Neuron (in vitro differentiated cells): ENCODE data around the gene GPR45.
"Not testable (repeated sequence)": the region's sequence is repeated elsewhere in the genome, so short reads cannot be mapped to it uniquely, and the experiment has no call there.

Experiments
- H2AFZ ChIP-seq: one replicate; pipeline ENCODE4 v1.6.1; 2013; ENCODE audit warnings: low read depth, mild to moderate bottlenecking, inconsistent platforms, low read length, moderate library complexity
- H3K27me3 ChIP-seq: one replicate; pipeline ENCODE4 v1.6.1; 2013; ENCODE audit warnings: low read length; ENCODE audit not compliant: insufficient read depth
- H3K36me3 ChIP-seq: one replicate; pipeline ENCODE4 v1.6.1; 2013; ENCODE audit warnings: low read length; ENCODE audit not compliant: insufficient read depth
- H3K4me1 ChIP-seq: one replicate; pipeline ENCODE4 v1.6.1; 2013; ENCODE audit warnings: low read length; ENCODE audit not compliant: insufficient read depth
- H3K4me3 ChIP-seq: 2 replicates; pipeline ENCODE4 v1.5.1; 2013; ENCODE audit warnings: mild to moderate bottlenecking, low read length, moderate library complexity
- H3K9me3 ChIP-seq: one replicate; pipeline ENCODE4 v1.6.1; 2013; ENCODE audit warnings: low read length

The GPR45 gene

GRCh38 chr2:105242286-105242993, 897 bp downstream of the GPR45 start:
- H3K4me1 ChIP-seq, result peaks cover 4% of the 10 kb centered on the region
- H3K27me3 ChIP-seq, result no peaks in the 10 kb centered on the region
- H3K36me3 ChIP-seq, result no peaks in the 10 kb centered on the region
- H3K4me3 ChIP-seq, result no peak overlapping the region
- peaks cover 7% of the 10 kb centered on the region for H3K9me3 ChIP-seq
- H2AFZ ChIP-seq, result no peak overlapping the region

- H2AFZ ChIP-seq, result no peak overlapping the region
- no peaks in the 10 kb centered on the region for H3K36me3 ChIP-seq
- H3K9me3 ChIP-seq, result peaks cover 7% of the 10 kb centered on the region
- H3K4me3 ChIP-seq, result no peak overlapping the region
- H3K4me1 ChIP-seq, result peaks cover 4% of the 10 kb centered on the region
- H3K27me3 ChIP-seq, result no peaks in the 10 kb centered on the region
Observed at GRCh38 chr2:105243961-105244360, 2.4 kb downstream of the GPR45 start.

GRCh38 chr2:105244451-105244850, 2.9 kb downstream of the GPR45 start:
- Histone ChIP-seq H3K36me3 (no peaks in the 10 kb centered on the region), H3K4me3 (no peak overlapping the region), H2AFZ (no peak overlapping the region), H3K9me3 (peaks cover 7% of the 10 kb centered on the region), H3K4me1 (peaks cover 4% of the 10 kb centered on the region), H3K27me3 (no peaks in the 10 kb centered on the region)

- Histone ChIP-seq H3K27me3 (no peaks in the 10 kb centered on the region), H3K9me3 (no peaks in the 10 kb centered on the region), H3K36me3 (no peaks in the 10 kb centered on the region), H2AFZ (no peak overlapping the region), H3K4me3 (no peak overlapping the region), H3K4me1 (no peaks in the 10 kb centered on the region)
Observed at GRCh38 chr2:105248316-105249070, 7.0 kb downstream of the GPR45 start.

GRCh38 chr2:105249181-105249580, 7.6 kb downstream of the GPR45 start:
- no peaks in the 10 kb centered on the region for H3K4me1 ChIP-seq
- H2AFZ ChIP-seq, result no peak overlapping the region
- no peaks in the 10 kb centered on the region for H3K27me3 ChIP-seq
- no peaks in the 10 kb centered on the region for H3K36me3 ChIP-seq
- no peaks in the 10 kb centered on the region for H3K9me3 ChIP-seq
- no peak overlapping the region for H3K4me3 ChIP-seq

- no peaks in the 10 kb centered on the region for H3K4me1 ChIP-seq
- no peaks in the 10 kb centered on the region for H3K27me3 ChIP-seq
- peaks cover 2% of the 10 kb centered on the region for H3K9me3 ChIP-seq
- no peaks in the 10 kb centered on the region for H3K36me3 ChIP-seq
- no peak overlapping the region for H2AFZ ChIP-seq
- H3K4me3 ChIP-seq, result no peak overlapping the region
Observed at GRCh38 chr2:105249891-105250290, 8.3 kb downstream of the GPR45 start.

GRCh38 chr2:105251016-105251648, 9.6 kb downstream of the GPR45 start:
- not testable (repeated sequence) for H3K36me3 ChIP-seq

GRCh38 chr2:105252271-105252670, 10.7 kb downstream of the GPR45 start:
- Histone ChIP-seq H3K4me3 (no peak overlapping the region), H2AFZ (no peak overlapping the region), H3K36me3 (no peaks in the 10 kb centered on the region), H3K9me3 (peaks cover 2% of the 10 kb centered on the region), H3K27me3 (no peaks in the 10 kb centered on the region), H3K4me1 (no peaks in the 10 kb centered on the region)

More at GRCh38 chr2:105251016-105251648, 9.6 kb downstream of the GPR45 start:
- not testable (repeated sequence) for H3K4me1 ChIP-seq, H2AFZ ChIP-seq, H3K4me3 ChIP-seq, H3K27me3 ChIP-seq, H3K9me3 ChIP-seq

- Histone ChIP-seq H3K27me3 (no peaks in the 10 kb centered on the region), H3K4me3 (no peak overlapping the region), H3K36me3 (no peaks in the 10 kb centered on the region), H3K4me1 (no peaks in the 10 kb centered on the region), H2AFZ (no peak overlapping the region), H3K9me3 (peaks cover 2% of the 10 kb centered on the region)
Observed at GRCh38 chr2:105254531-105255210, 13.1 kb downstream of the GPR45 start.

GRCh38 chr2:105255979-105256378, 14.4 kb downstream of the GPR45 start:
- Histone ChIP-seq H3K4me3 (no peak overlapping the region), H3K27me3 (no peaks in the 10 kb centered on the region), H3K36me3 (no peaks in the 10 kb centered on the region), H2AFZ (no peak overlapping the region), H3K9me3 (peaks cover 2% of the 10 kb centered on the region), H3K4me1 (no peaks in the 10 kb centered on the region)

- no peak overlapping the region for H2AFZ ChIP-seq
- H3K36me3 ChIP-seq, result no peaks in the 10 kb centered on the region
- H3K9me3 ChIP-seq, result peaks cover 2% of the 10 kb centered on the region
- H3K4me1 ChIP-seq, result no peaks in the 10 kb centered on the region
- H3K4me3 ChIP-seq, result no peak overlapping the region
- no peaks in the 10 kb centered on the region for H3K27me3 ChIP-seq
Observed at GRCh38 chr2:105256431-105257047, 15.0 kb downstream of the GPR45 start.

- no peak overlapping the region for H3K4me3 ChIP-seq
- no peak overlapping the region for H2AFZ ChIP-seq
- H3K9me3 ChIP-seq, result peaks cover 5% of the 10 kb centered on the region
- no peaks in the 10 kb centered on the region for H3K27me3 ChIP-seq
- H3K4me1 ChIP-seq, result no peaks in the 10 kb centered on the region
- no peaks in the 10 kb centered on the region for H3K36me3 ChIP-seq
Observed at GRCh38 chr2:105257981-105258380, 16.4 kb downstream of the GPR45 start.
